SK-N-SH (cell line): ENCODE data around the gene HSBP1. TPM values are rescaled to one million over a fixed set of nuclear protein-coding genes. Genes with fewer than 3 reads are reported as not detected.

Experiments used
- CTCF ChIA-PET: fragments of 300-600, 350-600 bp; formaldehyde crosslinking; extraction: SDS; loops from one replicate; lab custom pipeline; 2021; lab: Yijun Ruan, JAX
- POLR2A ChIA-PET: fragments of 350-600 bp; sonication (Branson Sonifier 250); formaldehyde crosslinking; extraction: SDS; loops from one replicate; lab custom pipeline; 2020; ENCODE audit warnings: antibody characterized with exemption, inconsistent platforms; lab: Yijun Ruan, JAX
- DNase-seq: peaks from one replicate; pipeline ENCODE4 v3.0.0; 2012
- H2AFZ ChIP-seq: fragments of 200-600 bp; sonication (generic); 2 replicates; pipeline ENCODE4 v1.8.1; 2016; ENCODE audit warnings: antibody characterized with exemption, mild to moderate bottlenecking, low read depth
- H3F3A ChIP-seq: fragments of 200-600 bp; sonication (generic); replicated peaks from 2 replicates; pipeline ENCODE3; 2016; ENCODE audit warnings: antibody characterized with exemption, mild to moderate bottlenecking; ENCODE audit not compliant: insufficient read depth
- H3K27ac ChIP-seq, 2 experiments: fragments of 200-500 bp in 1 of 2; fragments of 200-600 bp in 1 of 2; sonication (Bioruptor generic) in 1 of 2; sonication (generic), shearing (Covaris generic) in 1 of 2; 2 replicates each; pipeline versions ENCODE4 v1.5.1 to v1.6.1; 2014 to 2016; ENCODE audit warnings: low read depth in 2 of 2, inconsistent platforms in 1 of 2, low read length in 1 of 2, mild to moderate bottlenecking in 1 of 2, mixed read lengths in 1 of 2
- H3K27me3 ChIP-seq: fragments of 200-600 bp; sonication (generic), shearing (Covaris generic); 2 replicates; pipeline ENCODE4 v1.6.1; 2016; ENCODE audit warnings: mixed run types; ENCODE audit not compliant: insufficient read depth
- H3K36me3 ChIP-seq, 2 experiments: fragments of 200-500 bp in 1 of 2; fragments of 200-600 bp in 1 of 2; sonication (Bioruptor generic) in 1 of 2; sonication (generic) in 1 of 2; replicated peaks in 1 of 2; 2 replicates each; pipeline versions ENCODE3 to v1.5.1; 2014 to 2016; ENCODE audit warnings: low read length in 1 of 2, mild to moderate bottlenecking in 1 of 2; ENCODE audit not compliant: insufficient read depth in 2 of 2, control insufficient read depth in 1 of 2
- H3K4me1 ChIP-seq, 2 experiments: fragments of 200-500 bp in 1 of 2; fragments of 200-600 bp in 1 of 2; sonication (Bioruptor generic) in 1 of 2; sonication (generic), shearing (Covaris generic) in 1 of 2; 2 replicates each; pipeline versions ENCODE4 v1.5.1 to v1.6.1; 2014 to 2016; ENCODE audit warnings: low read depth in 1 of 2, low read length in 1 of 2, mixed run types in 1 of 2; ENCODE audit not compliant: insufficient read depth in 2 of 2, control insufficient read depth in 1 of 2
- H3K4me2 ChIP-seq: fragments of 200-600 bp; sonication (generic), shearing (Covaris generic); 2 replicates; pipeline ENCODE4 v1.6.1; 2017; ENCODE audit warnings: mixed run types
- H3K4me3 ChIP-seq, 2 experiments: fragments of 200-500 bp in 1 of 2; fragments of 200-600 bp in 1 of 2; sonication (Bioruptor generic) in 1 of 2; sonication (generic), shearing (Covaris generic) in 1 of 2; 2 replicates each; pipeline versions ENCODE4 v1.5.1 to v1.8.1; 2014 to 2016; ENCODE audit warnings: low read depth in 2 of 2, inconsistent platforms in 1 of 2, low read length in 1 of 2, mild to moderate bottlenecking in 1 of 2, mixed read lengths in 1 of 2, moderate library complexity in 1 of 2
- H3K79me2 ChIP-seq: fragments of 200-600 bp; sonication (generic); 2 replicates; pipeline ENCODE4 v1.8.1; 2017; ENCODE audit warnings: mild to moderate bottlenecking; ENCODE audit not compliant: insufficient read depth
- H3K9ac ChIP-seq: fragments of 200-600 bp; sonication (generic); 2 replicates; pipeline ENCODE4 v1.6.1; 2017; ENCODE audit warnings: mixed run types
- H3K9me2 ChIP-seq: fragments of 200-600 bp; sonication (generic); 2 replicates; pipeline ENCODE4 v1.6.1; 2017; ENCODE audit warnings: mixed run types
- H3K9me3 ChIP-seq: fragments of 200-600 bp; sonication (generic); 2 replicates; pipeline ENCODE4 v1.6.1; 2017; ENCODE audit warnings: mixed run types, mild to moderate bottlenecking, moderate library complexity
- H4K20me1 ChIP-seq: fragments of 200-600 bp; sonication (generic); 2 replicates; pipeline ENCODE4 v1.6.1; 2017; ENCODE audit warnings: mild to moderate bottlenecking, mixed run types; ENCODE audit not compliant: insufficient read depth
- EP300 ChIP-seq, 2 experiments: IDR thresholded peaks; 2 replicates each; pipeline versions ENCODE4 v1.4.0 to v1.6.1; 2012; ENCODE audit warnings: borderline replicate concordance in 1 of 2, low read depth in 1 of 2, low read length in 1 of 2
- FOSL2 ChIP-seq: IDR thresholded peaks from 2 replicates; pipeline ENCODE4 v1.4.0; 2012; ENCODE audit warnings: low read depth, mild to moderate bottlenecking, moderate library complexity, borderline replicate concordance
- FOXJ3 ChIP-seq: sonication (generic); formaldehyde crosslinking; IDR thresholded peaks from 2 replicates; pipeline ENCODE4 v1.5.1; 2020; ENCODE audit warnings: mild to moderate bottlenecking, missing genetic modification reagents
- GABPA ChIP-seq: IDR thresholded peaks from 2 replicates; pipeline ENCODE4 v1.4.0; 2012; ENCODE audit warnings: low read depth, mild to moderate bottlenecking
- IRF3 ChIP-seq: fragments of 150-350 bp; IDR thresholded peaks from 2 replicates; pipeline ENCODE4 v1.6.1; 2016; ENCODE audit warnings: mild to moderate bottlenecking, low read depth, low read length
- MAX ChIP-seq: IDR thresholded peaks from 2 replicates; pipeline ENCODE4 v1.4.0; 2012; ENCODE audit warnings: low read depth
- MEF2A ChIP-seq: IDR thresholded peaks from 2 replicates; pipeline ENCODE4 v1.4.0; 2012; ENCODE audit warnings: low read depth, borderline replicate concordance
- NRF1 ChIP-seq: IDR thresholded peaks from 2 replicates; pipeline ENCODE4 v1.6.1; 2012; ENCODE audit warnings: low read depth, mild to moderate bottlenecking, low read length
- RAD21 ChIP-seq: IDR thresholded peaks from 2 replicates; pipeline ENCODE4 v1.6.1; 2012; ENCODE audit warnings: mild to moderate bottlenecking, low read length
- RCOR1 ChIP-seq: fragments of 150-350 bp; IDR thresholded peaks from 2 replicates; pipeline ENCODE4 v1.6.1; 2017; ENCODE audit warnings: antibody characterized with exemption, low read length
- RXRA ChIP-seq: IDR thresholded peaks from 2 replicates; pipeline ENCODE4 v1.4.0; 2012; ENCODE audit warnings: low read depth, mild to moderate bottlenecking, borderline replicate concordance
- TAF1 ChIP-seq: IDR thresholded peaks from 2 replicates; pipeline ENCODE4 v1.6.1; 2012; ENCODE audit warnings: low read depth, mild to moderate bottlenecking, low read length, moderate library complexity, borderline replicate concordance
- TEAD4 ChIP-seq: IDR thresholded peaks from 2 replicates; pipeline ENCODE4 v1.4.0; 2012; ENCODE audit warnings: mild to moderate bottlenecking, borderline replicate concordance; ENCODE audit not compliant: insufficient read depth
- ZBTB33 ChIP-seq: IDR thresholded peaks from 2 replicates; pipeline ENCODE4 v1.4.0; 2012; ENCODE audit warnings: low read depth, borderline replicate concordance
- WGBS: methylation state at CpG from one replicate; pipeline ENCODE4 v1.1.6; 2017; ENCODE audit warnings: low lambda C conversion rate; 5-methylcytosine and 5-hydroxymethylcytosine counted together
- polyA plus RNA-seq, 3 experiments: library from polyadenylated mRNA; depleted of rRNA; stranded (reverse); fragments of >200 nt; gene quantifications; 2 replicates each; pipeline ENCODE4 v1.2.3, GENCODE V29; 2012

Gene HSBP1
- polyA plus RNA-seq, 1 of the 3 experiments (the other 2 are of a cell fraction), result 177 TPM

GRCh38 chr16:83762141-83762991 is 45.4 kb upstream of the HSBP1 start (continued):
- no peak for TF ChIP-seq MAX
- no peak for TF ChIP-seq ZBTB33

- 23% methylated on average over 5 of the region's 5 CpGs for WGBS
- TF ChIP-seq MEF2A, result no peak
- TF ChIP-seq NRF1, result no peak
- TF ChIP-seq RXRA, result no peak
- TF ChIP-seq GABPA, result no peak
- Histone ChIP-seq H3K27me3 (no peaks in the 10 kb centered on the region), H3K79me2 (no peaks in the 10 kb centered on the region), H4K20me1 (no peaks in the 10 kb centered on the region), H3K4me3 (no peak overlapping the region), H3K4me1 (no peaks in the 10 kb centered on the region), H3F3A (no peaks in the 10 kb centered on the region), H3K9me2 (no peaks in the 10 kb centered on the region), H3K9me3 (0 out of 2 replicates have a peak, but pooled peaks cover 7% of the 10 kb centered on the region), H2AFZ (no peak overlapping the region), H3K36me3 (no peaks in the 10 kb centered on the region), H3K27ac (no peak overlapping the region), H3K4me2 (no peak overlapping the region), H3K9ac (no peak overlapping the region)
- ChIA-PET CTCF (no interaction called here), POLR2A (no interaction called here)
- DNase-seq, result no peak
Measured at GRCh38 chr16:83762992-83763358, 44.8 kb upstream of the HSBP1 start.

GRCh38 chr16:83768986-83769385 is 38.8 kb upstream of the HSBP1 start:
- no peaks in the 10 kb centered on the region for H3K9me3 ChIP-seq
- H2AFZ ChIP-seq, result no peak overlapping the region
- no peaks in the 10 kb centered on the region for H3F3A ChIP-seq
- no peaks in the 10 kb centered on the region for H3K36me3 ChIP-seq
- POLR2A ChIA-PET, result no interaction called here
- H3K4me3 ChIP-seq, result no peak overlapping the region
- WGBS, result 11% methylated on average over 2 of the region's 2 CpGs
- no peak for TF ChIP-seq TAF1
- TF ChIP-seq RCOR1, result no peak
- no peak for TF ChIP-seq NRF1
- TF ChIP-seq TEAD4, result no peak
- no peak for TF ChIP-seq ZBTB33
- TF ChIP-seq FOSL2, result no peak
- TF ChIP-seq FOXJ3 (CRISPR knock-in tag), result no peak
- no peak for TF ChIP-seq EP300 (IDR thresholded peaks at IDR 0.05; ENCODE audit: borderline replicate concordance in 1 of 2, low read depth in 1 of 2, low read length in 1 of 2)
- TF ChIP-seq IRF3, result no peak
- no peak for TF ChIP-seq RAD21
- no peak overlapping the region for H3K27ac ChIP-seq
- no peak for DNase-seq
- H3K4me1 ChIP-seq, result no peaks in the 10 kb centered on the region
- no peak overlapping the region for H3K9ac ChIP-seq
- H4K20me1 ChIP-seq, result no peaks in the 10 kb centered on the region
- CTCF ChIA-PET, result no interaction called here
- H3K27me3 ChIP-seq, result no peaks in the 10 kb centered on the region
- H3K4me2 ChIP-seq, result no peak overlapping the region
- no peaks in the 10 kb centered on the region for H3K9me2 ChIP-seq
- H3K79me2 ChIP-seq, result no peaks in the 10 kb centered on the region
